ENCODE data around the gene TRIM54.
"Not testable (repeated sequence)": the region's sequence is repeated elsewhere in the genome, so short reads cannot be mapped to it uniquely, and the experiment has no call there.

TRIM54 gene

DNA sequence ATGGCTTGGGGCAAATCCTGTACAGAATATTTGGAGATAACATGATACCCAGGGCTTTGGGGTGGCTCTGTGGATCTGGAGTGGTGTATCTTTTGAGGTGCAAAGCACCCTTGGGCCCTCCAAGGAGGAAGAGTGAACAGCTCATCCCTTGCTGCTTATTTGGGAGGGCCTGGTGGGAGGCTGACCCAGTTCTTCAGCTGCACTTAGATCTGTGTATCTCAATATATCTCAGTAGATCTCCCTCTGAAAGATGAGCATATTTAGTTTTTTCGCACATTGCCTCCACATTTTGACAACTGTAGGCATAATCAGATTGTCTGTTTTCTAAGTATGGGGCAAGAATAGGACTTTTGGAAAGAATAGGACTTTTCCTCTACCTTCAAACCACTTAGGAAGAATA lies 2.8 kb downstream of the TRIM54 start:
- no peak for DNase-seq (ENCODE audit: low spot score)

DNA sequence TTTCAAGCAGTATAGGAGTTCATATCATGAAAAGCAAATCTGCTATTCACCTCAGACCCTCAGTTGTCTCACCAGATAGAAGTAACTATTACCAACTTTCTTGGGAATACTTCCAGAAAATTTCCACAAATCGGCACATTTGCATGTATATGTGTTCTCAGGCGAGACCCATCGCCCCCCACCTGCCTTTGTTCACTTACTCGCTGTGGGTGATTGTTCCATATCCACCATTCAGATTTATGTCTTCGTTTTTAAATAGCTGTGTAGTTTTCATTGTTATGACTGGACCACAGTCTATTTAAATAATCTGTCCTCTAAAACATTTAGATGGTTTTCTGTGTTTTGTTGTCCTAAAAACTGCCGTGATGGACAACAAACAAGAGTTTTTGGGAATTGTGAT lies 3.3 kb downstream of the TRIM54 start:
- DNase-seq (ENCODE audit: low spot score) = no peak

DNA sequence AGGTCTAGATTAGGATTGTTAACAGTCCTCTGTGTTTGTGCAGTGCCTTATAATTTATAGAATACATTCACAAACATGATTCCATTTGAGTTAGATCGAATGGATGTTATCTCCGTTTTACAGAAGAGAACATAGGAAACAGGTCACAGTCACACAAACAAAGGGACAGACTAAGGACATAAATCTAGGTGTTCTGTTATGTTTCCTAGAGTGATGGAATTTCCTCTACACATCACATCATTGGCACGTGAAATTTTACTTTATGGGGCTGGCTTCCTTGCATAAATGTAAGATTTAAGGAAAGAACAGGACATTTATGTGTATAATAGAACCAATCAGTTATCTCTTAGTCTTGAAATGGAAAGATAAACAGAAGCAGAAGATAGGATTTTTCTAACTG lies 6.4 kb downstream of the TRIM54 start:
- no peak for DNase-seq (ENCODE audit: low spot score)

DNA sequence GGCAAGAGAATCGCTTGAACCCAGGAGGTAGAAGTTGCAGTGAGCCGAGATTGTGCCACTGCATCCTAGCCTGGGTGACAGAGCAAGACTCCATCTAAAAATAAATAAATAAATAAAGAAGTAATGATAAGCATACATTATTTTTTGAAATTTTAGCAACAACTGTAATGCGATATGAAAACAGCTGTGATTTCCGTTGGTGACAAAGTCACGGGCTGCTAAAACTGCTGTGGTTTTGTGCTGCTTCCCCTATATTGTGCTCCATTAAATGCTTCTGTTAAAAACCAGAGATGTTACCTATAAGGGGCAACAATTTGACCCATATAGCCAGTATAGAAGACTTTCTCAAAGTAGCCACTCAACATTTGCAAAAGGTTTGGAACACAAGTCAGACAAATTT lies 8.3 kb downstream of the TRIM54 start:
- DNase-seq (ENCODE audit: low spot score) = no peak

DNA sequence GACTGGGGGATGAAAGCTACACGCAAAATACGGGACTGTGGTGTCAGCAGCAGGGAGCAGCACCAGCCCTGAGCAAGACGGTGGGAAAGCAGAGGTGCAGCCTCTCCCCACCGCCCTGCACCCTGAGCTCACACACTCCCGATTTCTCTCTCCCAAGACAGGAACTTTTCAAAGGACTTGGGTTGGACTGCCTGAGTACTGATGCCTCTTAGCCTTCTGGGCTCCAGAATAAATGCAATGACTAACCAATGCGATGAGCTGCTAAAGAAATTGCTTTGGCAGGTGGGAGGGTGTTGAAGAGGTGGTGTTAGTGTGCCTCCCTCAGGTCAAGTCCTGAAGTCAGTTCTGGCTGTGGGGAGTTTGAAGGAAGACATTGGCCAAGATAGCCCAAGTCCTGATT lies 9.6 kb downstream of the TRIM54 start:
- peak; percentile 45 for DNase-seq (ENCODE audit: low spot score)

DNA sequence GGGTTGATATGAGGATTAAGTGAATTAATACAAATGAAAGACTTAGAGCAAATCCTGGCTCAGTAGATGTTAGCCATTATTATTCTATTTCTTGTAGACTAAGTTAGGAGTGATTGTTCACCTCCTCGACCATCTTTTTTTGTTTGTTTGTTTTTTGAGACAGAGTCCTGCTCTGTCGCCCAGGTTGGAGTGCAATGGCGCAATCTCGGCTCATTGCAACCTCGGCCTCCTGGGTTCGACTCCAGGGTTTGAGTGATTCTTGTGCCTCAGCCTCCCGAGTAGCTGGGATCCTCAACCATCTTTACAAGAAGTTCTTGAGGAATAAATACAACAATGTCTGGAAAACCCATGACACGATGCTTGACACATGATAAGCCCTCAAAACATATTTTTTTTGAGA lies 12.7 kb downstream of the TRIM54 start:
- DNase-seq (ENCODE audit: low spot score) = no peak

DNA sequence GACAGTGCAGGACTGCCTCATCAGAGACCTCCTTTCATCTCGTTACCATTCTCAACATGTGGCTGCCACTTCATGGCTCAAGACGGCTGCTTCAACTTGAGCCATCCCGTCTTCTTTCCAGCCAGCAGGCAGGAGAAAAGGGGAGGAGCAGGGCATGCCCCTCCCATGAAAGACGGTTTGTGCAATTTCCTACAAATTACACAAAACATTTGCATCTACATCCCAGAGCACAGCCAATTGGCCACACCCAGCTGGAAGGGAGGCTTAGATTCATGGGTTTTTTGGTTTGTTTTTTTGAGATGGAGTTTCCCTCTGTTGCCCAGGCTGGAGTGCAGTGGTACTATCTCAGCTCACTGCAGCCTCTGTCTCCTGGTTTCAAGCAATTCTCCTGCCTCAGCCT lies 14.3 kb downstream of the TRIM54 start:
- DNase-seq (ENCODE audit: low spot score) = no peak

DNA sequence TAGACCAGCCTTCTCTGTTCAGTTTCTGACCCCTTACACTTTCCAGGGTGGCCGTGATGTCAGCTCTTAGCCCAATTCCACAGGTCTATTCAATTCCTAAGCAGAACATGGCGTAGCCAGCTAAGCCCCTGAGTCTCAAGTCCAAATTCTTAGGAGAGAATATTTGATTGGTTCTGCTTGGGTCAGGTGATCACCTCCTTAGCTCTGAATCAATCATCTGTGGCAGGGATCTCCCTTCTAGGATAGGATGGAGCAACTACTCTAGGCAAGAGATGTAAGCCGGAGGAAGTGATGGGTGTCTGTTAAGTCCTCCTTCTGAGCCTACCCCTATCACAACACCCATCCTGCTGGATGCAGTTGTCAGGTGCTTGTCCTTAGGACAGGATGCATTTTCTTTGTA lies 15.0 kb downstream of the TRIM54 start:
- DNase-seq (ENCODE audit: low spot score) = no peak

DNA sequence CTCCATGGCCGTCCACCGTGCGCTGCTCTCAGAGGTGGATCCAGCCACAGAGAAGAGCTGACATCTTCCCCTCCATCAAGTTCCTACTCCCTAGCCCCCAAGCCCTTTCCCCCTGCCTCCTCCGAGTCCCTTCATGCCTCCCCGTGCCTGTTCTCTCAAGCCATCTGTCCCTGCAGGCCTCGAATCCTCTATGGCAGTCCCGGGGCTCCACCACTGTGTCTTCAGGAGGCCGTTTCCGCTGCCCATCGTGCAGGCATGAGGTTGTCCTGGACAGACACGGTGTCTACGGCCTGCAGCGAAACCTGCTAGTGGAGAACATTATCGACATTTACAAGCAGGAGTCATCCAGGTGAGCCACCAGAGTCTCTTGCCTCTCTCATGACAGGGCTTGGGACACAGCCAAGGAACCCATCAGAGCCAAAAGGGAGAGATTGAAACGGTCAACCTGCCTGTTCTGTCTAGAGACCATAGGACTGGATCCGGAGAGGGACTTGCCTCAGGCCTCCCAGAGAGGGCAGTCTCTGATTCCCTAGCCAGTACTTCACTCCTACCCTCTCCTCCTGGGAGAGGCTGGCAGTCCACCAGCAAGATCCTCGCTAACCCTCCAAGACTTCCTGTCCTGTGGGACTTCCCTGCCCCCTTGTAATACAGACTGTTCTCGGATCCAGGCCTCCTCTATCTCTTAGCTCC lies 16.3 kb downstream of the TRIM54 start:
- DNase-seq (ENCODE audit: low spot score) = no peak

DNA sequence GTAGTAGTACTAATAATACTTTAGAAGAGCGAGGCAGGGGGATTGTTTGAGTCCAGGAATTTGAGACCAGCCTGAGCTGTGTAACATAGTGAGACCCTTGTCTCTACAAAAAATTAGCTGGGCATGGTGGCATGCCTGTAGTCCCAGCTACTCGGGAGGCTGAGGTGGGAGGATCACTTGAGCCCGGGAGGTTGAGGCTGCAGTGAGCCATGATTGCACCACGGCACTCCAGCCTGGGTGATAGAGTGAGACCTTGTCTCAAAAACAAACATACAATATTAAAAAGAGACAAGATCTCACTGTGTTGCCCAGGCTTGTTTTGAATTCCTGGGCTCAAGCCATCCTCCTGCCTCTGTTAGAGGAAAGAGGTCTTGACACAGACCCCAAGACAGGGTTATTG lies 18.4 kb downstream of the TRIM54 start:
- DNase-seq (ENCODE audit: low spot score) = not testable (repeated sequence)

DNA sequence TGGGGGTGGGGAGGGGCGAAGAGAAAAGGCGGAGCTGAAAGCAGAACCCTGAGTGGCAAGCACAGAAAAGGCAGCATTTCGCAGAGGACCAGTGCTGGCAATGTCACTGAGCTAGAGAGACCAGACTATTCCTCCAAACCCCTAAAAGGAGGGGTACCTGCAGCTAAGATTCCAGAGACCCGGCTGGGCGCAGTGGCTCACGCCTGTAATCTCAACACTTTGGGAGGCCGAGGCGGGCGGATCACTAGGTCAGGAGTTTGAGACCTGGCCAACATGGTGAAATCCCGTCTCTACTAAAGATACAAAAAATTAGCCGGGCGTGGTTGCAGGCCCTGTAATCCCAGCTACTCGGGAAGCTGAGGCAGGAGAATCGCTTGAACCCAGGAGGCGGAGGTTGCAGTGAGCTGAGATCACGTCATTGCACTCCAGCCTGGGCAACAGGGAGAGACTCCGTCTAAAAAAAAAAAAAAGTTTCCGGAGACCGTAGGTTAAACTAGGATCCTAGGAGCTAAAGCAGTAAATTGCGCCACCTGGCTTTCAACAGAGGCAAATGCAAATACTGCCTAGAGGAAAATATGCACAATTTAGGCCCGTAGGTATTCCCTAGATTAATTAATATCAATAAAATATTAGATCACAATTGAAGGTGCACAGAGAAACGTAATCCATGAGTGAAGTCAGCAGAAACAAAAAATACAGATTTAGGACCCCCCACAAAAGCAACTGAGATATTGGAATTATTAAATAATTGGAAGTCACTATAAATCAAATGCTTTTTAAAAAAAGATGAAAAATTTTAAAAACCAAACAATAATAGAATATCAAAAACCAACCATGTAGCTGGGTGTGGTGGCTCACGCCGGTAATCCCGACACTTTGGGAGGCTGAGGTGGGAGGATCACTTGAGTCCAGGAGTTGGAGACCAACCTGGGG lies 21.1 kb downstream of the TRIM54 start:
- DNase-seq (ENCODE audit: low spot score) = peak; percentile 88

DNA sequence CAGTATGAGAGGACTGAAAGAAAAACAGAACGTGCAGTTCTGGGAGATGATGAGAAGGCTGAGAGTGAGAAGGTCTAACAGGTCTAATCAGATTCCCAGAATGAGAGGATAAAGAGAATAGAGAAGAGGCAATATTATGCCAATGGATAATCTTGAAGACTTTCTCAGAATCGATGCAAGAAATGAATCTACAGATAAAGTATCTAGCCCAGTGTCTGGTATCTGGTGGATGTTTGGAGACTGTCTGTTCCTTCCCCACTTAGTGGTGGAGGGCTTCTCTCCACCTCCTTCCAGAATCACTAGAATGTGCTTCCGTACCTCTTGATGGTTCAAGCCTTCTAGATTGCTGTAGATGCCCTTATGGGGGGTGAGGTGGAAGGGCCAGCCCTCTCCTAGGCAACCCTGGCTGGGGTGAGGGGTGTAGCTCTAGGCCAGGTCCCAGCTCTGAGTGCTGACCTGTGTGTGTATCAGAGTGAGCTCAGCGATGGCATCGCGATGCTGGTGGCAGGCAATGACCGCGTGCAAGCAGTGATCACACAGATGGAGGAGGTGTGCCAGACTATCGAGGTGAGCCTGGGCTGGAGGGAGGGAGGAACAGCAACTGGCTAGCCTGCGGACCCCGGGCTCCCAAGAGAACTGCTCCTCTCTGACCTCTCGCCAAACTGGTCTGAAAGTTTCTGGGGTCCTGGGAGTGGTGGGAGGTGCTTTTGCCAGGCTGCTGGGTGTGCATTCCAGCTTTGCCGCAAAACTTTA lies 22.4 kb downstream of the TRIM54 start:
- DNase-seq (ENCODE audit: low spot score) = no peak

DNA sequence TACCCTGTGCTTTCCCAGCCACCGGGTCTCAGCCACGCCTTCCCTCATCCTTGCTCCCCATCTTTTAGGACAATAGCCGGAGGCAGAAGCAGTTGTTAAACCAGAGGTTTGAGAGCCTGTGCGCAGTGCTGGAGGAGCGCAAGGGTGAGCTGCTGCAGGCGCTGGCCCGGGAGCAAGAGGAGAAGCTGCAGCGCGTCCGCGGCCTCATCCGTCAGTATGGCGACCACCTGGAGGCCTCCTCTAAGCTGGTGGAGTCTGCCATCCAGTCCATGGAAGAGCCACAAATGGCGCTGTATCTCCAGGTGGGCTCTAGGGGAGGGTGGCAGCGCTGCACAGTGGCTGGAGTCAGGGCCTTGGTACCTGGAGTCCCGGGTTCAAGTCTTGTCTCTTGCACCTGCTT lies 23.3 kb downstream of the TRIM54 start:
- DNase-seq (ENCODE audit: low spot score) = no peak

DNA sequence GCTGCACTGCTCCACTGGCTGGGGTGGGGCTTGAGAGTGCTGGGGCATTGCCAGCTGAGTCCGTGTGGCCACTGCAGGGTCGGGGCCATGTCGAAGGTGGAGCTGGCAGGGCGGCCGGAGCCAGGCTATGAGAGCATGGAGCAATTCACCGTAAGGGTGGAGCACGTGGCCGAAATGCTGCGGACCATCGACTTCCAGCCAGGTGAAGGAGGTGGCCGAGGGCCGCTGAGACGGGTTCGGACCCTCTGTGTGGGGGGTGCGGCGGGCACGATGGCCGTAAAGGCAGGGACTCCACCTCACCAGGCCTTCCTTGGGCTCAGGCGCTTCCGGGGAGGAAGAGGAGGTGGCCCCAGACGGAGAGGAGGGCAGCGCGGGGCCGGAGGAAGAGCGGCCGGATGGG lies 23.9 kb downstream of the TRIM54 start:
- DNase-seq (ENCODE audit: low spot score) = no peak

DNA sequence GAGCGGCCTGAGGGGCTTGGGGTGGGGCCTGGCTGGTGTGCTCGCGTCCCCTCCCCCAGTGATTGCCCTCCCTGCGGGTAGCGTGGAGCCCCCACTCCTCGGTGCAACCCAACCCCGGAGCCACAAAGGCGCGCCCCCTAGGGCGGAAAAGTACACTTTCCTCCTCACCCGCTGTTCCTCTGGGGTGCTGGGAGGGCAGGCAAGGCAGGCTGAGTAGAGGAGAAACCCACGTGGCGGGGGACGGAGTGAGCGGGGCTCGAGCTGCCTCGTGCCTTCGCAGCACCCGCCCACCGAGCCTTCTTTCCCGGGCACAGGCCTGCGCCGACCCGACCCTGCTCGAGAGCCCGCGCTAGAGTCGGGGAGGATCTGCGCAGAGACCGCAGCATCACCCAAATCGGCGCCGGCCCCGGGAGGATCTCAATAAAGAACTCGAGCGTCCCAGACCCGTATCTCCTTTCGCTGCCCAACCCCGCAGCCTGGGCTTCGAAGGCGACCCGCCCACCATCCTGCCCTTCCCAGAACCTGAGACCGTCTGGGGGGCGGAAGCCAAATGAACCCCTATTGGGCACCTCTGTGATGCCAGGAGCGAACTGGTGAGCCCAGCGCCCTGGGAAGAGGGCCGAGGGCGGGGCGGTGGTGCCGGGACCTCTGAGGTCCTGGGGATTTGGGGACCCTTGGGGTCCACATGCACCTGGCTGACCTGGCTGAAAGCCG lies 24.5 kb downstream of the TRIM54 start:
- no peak for DNase-seq (ENCODE audit: low spot score)

DNA sequence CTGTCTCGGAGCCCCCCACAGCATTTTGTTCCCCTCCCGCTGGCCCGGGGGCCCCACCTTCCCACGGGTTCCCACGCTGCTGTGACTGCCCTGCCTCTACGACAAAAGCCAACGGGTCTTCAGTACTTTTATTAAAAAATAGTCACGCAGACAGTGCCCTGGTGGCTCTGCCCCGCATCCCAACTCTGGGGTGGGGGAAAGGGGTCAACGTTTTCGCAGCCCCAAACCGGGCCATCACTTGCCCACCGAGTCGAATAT lies 25.0 kb downstream of the TRIM54 start:
- no peak for DNase-seq (ENCODE audit: low spot score)

DNA sequence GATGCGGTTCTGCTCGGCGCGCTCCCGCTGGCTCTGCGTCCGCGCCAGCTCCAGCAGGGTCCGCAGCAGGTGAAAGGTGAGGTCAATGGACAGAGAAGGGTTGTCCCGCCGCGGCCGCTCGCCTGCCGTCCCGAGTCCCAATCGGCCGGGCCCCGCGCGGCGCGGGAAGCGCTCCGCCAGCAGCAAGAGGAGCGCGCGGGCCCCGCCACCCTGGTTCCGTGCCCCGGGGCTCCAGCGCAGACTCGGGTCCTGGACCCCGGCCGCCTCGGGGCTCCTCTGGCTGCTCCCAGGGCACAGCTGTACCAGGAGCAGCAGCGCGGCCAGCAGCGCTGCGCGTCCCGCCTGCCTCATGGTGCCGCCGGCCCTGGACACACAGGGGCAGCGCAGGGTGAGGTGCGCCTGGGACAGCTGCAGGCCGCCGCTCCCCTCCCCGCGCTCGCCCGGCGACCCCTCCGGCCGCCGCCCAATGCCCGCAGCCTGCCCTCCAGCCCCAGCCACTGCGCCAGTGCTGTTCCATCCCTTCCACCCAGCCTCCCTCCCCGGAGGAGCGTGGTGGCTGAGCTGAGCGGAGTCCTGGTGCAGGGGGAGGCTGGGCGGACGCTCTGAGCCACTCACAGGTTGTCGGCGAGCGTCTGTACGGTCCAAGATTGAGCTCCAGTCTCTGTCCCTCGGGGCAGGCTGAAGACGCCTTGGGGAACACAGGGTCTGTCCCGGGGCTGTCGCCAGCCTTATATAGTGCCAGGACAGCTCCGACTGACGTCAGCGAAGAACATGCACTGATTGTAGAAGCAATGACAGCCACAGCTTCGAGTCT lies 25.5 kb downstream of the TRIM54 start:
- no peak for DNase-seq (ENCODE audit: low spot score)

DNA sequence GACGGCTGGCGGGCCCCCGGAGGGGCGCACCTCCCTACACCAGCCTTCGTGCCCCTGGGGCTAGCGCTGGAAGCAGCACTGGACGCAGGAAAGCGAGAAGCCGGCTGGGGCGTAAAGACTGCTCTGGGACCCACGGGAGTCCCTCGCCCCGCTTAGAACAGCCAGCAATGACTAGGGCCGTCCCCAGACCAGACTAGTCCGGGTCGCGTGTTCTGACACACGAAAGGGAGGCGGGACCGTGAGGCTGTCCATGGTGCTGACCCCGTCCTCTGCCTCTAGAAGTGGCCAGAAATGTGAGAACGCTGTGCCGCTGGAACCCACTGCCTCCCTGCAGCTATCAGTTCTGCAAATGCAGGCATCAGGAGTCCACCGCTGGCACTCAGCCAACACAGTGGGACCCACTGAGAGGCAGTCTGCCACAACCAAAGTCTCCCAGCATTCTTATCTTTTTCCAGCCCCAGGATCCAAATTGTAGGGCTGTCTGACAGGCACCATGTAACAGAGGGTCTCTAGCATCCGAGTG lies 26.2 kb downstream of the TRIM54 start, which contains the start of gene UCN:
Gene UCN, minus strand, starts transcription at position 87 of the 523 bp plus-strand sequence. CDS start 550 bp downstream, outside the sequence.
- peak; percentile 55 for DNase-seq (ENCODE audit: low spot score)

DNA sequence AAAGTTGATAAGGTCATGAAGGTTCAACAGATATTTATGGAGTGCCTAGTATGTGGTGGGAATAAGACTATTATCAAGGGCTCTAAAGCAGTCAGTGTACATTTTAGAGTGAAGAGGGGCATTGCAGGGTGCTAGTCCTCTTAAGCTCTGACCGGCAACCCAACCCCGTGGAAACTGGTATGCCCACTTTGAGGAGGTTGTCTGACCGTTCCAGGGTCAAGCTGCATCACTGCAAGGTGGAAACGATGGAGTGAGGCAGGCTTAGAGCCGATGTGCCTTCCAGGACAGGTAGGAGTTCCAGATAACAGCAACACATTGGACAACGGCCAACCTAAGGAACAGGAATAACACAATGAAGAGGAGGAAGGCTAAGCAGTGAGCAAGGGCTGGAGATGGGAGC lies 27.4 kb downstream of the TRIM54 start:
- no peak for DNase-seq (ENCODE audit: low spot score)

DNA sequence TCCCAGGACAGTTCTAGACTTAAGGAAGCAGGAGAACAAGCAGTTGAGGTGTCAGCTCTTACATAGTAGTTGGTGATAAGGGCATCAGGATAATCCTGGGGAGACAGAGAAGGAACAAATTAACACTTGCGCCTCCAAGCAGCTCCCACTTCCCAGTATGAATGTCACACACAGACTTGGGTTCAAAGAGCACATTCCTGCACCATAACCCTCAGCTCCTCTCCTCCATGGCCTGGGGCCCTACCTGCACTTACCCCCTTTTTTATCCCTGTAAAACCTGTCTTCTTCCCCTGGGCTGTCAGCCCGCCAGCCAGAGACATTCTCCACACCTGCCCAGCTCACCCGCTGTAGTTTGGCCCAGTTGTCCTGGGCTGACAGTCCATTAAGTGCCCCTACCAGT lies 29.9 kb downstream of the TRIM54 start:
- no peak for DNase-seq (ENCODE audit: low spot score)

Data from HuH-7 (cell line).